Fibroblast of lung (primary cell): Measurements from ENCODE around the gene MEIS2.

Source experiments
- EZH2 ChIP-seq: IDR thresholded peaks from 2 replicates; pipeline ENCODE4 v1.5.1; 2012; ENCODE audit warnings: low read length, control low read depth, mild to moderate bottlenecking; ENCODE audit errors: missing control alignments
- TF ChIP-seq, protein P1 (sequence below), 2 donors: IDR thresholded peaks in 1 of 2; conservative IDR thresholded peaks in 1 of 2; 1 replicate in 1 of 2; 2 replicates in 1 of 2; pipeline ENCODE4 v1.5.1; 2011 to 2012; ENCODE audit warnings: low read length in 2 of 2, control low read depth in 1 of 2, inconsistent platforms in 1 of 2, low read depth in 1 of 2, mild to moderate bottlenecking in 1 of 2

DNA sequence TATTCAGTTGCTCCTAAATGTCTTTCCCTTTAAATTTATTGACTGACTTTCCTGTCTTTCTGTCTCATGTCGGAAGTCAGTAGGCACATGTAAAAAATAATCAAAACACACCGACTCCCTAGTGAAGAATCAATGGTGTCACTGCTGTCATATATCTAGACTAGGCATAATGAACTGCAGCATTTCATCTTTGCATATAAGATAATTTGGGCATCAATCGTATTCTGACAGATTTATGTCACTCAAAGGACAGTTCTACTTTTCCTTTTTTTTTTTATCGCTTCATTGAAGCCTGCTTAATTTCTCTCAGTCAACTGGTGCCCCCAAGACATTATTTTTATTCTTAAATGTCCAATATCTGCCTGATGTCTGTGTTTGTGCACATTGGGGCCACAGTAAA, 206.3 kb downstream of the MEIS2 start:
- TF ChIP-seq, protein P1, sequence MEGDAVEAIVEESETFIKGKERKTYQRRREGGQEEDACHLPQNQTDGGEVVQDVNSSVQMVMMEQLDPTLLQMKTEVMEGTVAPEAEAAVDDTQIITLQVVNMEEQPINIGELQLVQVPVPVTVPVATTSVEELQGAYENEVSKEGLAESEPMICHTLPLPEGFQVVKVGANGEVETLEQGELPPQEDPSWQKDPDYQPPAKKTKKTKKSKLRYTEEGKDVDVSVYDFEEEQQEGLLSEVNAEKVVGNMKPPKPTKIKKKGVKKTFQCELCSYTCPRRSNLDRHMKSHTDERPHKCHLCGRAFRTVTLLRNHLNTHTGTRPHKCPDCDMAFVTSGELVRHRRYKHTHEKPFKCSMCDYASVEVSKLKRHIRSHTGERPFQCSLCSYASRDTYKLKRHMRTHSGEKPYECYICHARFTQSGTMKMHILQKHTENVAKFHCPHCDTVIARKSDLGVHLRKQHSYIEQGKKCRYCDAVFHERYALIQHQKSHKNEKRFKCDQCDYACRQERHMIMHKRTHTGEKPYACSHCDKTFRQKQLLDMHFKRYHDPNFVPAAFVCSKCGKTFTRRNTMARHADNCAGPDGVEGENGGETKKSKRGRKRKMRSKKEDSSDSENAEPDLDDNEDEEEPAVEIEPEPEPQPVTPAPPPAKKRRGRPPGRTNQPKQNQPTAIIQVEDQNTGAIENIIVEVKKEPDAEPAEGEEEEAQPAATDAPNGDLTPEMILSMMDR (conservative IDR thresholded peaks at IDR 0.05 in 1 of 2, IDR thresholded peaks at IDR 0.05 in 1 of 2; ENCODE audit: low read depth in 1 of 2, low read length in 2 of 2), result no peak
- TF ChIP-seq EZH2, result no peak
